Superior temporal gyrus (tissue), 1 donor: ENCODE results near the gene ANHX.

Experiments
- DNase-seq: peaks from one replicate; pipeline ENCODE4 v3.0.0-alpha.2; 2016; ENCODE audit errors: extremely low spot score

Gene ANHX

DNA sequence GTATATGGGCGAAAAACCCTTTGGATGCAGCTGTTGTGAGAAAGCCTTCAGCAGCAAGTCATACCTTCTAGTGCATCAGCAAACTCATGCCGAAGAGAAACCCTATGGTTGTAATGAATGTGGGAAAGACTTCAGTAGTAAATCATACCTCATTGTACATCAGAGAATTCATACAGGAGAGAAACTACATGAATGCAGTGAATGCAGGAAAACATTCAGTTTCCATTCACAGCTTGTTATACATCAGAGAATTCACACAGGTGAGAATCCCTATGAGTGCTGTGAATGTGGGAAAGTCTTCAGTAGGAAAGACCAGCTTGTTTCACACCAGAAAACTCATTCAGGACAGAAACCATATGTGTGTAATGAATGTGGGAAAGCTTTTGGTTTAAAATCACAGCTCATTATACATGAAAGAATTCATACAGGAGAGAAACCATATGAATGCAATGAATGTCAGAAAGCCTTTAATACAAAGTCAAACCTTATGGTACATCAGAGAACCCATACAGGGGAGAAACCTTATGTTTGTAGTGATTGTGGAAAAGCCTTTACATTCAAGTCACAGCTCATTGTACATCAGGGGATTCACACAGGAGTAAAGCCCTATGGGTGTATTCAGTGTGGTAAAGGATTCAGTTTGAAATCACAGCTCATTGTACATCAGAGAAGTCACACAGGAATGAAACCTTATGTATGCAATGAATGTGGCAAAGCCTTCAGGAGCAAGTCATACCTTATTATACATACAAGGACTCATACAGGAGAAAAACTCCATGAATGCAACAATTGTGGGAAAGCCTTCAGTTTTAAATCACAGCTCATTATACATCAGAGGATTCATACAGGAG, 33.0 kb downstream of the ANHX start:
- no peak for DNase-seq

DNA sequence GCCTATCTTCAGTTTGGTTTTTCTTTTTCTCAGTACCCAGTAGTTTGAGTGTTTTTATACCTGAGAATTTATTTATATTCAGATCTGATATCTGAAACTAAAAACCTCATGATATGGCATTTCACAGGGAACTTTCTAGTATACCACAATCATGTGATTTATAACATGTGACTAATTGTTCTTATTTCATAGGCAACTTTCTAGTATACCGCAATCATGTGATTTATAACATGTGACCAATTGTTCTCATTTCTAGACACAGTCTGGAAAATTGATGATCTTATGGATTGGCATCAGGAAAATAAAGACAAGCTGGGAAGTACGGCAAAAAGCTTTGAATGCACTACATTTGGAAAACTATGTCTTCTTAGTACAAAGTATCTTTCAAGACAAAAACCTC, 33.8 kb downstream of the ANHX start:
- no peak for DNase-seq

DNA sequence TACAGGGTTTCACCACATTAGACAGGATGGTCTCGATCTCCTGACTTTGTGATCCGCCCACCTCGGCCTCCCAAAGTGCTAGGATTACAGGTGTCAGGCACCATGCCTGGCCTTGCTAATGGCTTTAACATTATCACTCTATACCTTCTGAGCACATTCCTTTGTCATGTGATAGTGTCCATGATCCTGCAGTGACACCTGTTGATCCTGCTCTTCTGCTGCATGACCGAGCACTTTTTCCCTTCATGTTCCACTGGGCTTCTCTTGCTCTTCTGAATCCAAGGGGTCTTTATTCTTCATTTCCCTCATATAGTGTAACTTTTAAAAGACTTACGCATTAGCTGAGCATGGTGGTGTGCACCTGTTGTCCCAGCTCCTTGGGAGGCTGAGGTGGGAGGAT, 42.8 kb downstream of the ANHX start:
- no peak for DNase-seq

DNA sequence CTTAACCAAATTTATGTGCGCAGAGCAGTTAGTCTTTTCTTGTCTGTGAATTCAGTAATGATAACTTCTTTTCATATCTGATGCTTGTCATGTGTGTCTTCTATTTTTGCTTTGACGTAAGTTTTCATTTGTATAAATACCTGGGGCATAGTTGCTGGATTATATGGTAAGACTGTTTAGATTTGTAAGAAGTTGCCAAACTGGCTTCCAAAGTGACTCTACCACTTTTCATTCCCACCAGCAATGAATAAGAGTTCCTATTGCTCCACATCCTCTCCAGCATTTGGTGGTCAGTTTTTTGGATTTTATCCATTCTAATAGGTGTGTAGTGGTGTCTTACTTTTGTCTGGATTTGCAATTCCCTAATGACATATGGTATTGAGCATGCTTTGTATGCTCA, 45.5 kb downstream of the ANHX start:
- no peak for DNase-seq

DNA sequence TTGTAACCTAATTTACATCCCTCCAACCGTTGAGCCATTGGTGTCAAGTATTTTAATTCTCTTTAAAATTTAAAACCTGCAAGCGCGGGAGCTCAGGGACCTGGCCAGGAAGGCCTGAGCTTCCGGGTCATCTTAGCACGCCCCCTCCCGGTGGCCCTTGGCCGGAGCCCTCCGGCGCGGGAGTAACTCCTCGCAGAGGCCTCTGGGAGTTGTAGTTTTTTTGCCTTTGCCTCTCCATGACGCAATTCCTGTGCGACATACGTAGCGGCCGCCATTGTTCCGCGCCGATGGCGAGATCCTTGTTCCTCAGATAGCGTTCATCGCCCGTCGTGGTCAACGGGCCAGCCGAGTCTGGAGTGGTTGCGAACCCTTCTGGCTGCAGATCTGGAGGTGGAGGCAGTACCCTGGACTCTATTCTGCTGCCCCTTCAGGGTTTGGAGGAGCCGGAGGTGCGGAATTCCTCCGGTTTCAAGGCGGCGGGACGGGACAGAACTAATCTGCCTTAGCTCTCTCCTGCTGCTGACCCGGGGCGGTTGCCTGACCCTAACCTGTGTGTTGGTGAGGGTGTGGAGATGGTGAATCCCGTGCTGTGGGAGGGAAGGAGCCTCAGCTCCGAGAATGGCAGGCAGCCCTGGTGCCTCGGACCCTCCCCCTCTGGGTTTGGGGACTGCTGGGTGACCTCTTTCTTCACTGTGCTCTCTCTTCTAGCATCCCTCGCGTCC, 54.3 kb downstream of the ANHX start, which contains the start of gene ZNF268:
Gene ZNF268 (plus strand): TSS at position 258 of the 722 bp plus-strand sequence. CDS start 503 bp downstream, outside the sequence.
- DNase-seq = peak; percentile 97

DNA sequence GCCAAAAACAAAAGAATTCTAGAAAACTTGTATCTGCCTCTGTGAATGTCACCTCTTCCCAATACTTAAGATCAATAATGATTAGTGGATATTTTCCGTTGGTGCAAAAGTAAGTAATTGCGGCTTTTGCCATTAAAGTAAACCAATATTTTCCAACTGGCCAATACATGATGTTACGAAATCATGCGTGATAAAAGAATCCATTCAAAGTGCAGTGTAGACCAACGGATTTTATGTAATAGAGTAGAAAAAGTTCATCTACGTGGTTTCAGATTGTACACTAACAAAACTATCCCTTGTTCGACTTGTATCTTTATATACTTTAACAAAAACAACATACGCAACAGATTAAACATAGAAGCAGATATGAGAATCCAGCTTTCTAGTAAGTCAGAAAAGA, 55.0 kb downstream of the ANHX start:
- no peak for DNase-seq

DNA sequence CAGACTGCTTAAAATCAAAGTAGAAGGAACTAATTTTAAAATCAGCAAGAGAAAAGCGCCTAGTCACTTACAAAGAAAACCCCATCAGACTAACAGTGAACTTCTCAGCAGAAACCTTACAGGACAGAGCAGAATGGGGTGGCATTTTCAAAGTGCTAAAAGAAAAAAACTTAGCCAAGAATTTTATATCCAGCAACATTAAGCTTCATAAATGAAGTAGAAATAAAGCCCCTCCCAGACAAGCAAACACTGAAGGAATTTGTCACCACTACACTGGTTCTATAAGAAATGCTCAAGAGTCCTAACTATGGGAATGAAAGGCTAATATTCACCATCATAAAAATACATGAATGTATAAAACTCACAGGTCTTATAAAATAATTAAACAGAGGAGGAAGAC, 60.8 kb downstream of the ANHX start:
- DNase-seq = no peak

DNA sequence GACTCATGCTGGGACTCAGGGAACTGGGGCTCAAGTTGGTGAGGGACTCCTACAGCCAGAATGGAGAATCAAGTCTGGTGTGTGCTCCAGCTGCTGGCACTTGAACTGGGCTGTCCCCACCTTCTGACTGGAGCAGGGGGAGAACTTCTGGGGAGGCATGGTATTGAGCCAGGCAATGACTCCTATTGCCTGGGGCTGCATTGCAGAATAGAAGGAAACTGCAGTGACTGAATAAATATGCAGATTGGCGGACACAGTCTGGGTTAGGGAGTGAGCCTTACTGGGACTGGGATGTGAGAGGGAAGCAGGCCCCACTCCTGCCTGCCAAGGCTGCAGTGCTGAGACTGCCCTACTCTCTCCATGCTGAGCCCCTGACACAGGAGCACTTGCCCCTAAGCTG, 63.2 kb downstream of the ANHX start:
- DNase-seq = no peak
